Breast epithelium (tissue), 3 donors: ENCODE results near the gene PCGF1.

Source experiments
- POLR2A ChIP-seq: fragments of 450-650 bp; IDR thresholded peaks from one replicate; pipeline ENCODE4 v1.6.1; 2016; ENCODE audit warnings: antibody characterized with exemption, mild to moderate bottlenecking, moderate library complexity
- POLR2AphosphoS5 ChIP-seq, 3 donors: sonication (generic); formaldehyde crosslinking; IDR thresholded peaks; one replicate each; pipeline ENCODE4 v1.6.1; 2017; ENCODE audit warnings: antibody characterized with exemption in 3 of 3
- TF ChIP-seq, protein P1 (sequence below), 3 donors: fragments of 450-650 bp; IDR thresholded peaks; one replicate each; pipeline ENCODE4 v1.5.1; 2016 to 2017; ENCODE audit warnings: antibody characterized with exemption in 3 of 3, mild to moderate bottlenecking in 3 of 3, moderate library complexity in 3 of 3

DNA sequence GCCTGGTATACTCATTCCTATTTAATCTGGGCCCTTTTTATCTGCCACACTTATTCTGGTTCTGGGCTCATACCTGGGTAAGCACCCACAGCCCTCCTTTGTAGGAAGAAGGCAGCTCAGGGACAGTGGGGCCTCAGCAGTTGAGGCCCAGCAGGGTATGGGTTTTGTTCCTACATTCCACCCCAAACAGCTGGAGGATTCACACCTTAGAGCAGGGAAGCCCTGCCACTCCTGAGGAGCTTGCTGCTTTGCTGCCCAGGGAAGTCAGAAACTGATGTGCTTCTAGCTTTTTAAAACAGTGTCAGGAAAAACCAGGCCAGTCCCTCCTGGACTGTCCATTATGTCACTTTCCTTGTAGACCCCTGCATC lies 6.9 kb downstream of the PCGF1 start:
- TF ChIP-seq POLR2AphosphoS5 (IDR thresholded peaks at IDR 0.05) (no peak), POLR2A (no peak)
- TF ChIP-seq, protein P1, sequence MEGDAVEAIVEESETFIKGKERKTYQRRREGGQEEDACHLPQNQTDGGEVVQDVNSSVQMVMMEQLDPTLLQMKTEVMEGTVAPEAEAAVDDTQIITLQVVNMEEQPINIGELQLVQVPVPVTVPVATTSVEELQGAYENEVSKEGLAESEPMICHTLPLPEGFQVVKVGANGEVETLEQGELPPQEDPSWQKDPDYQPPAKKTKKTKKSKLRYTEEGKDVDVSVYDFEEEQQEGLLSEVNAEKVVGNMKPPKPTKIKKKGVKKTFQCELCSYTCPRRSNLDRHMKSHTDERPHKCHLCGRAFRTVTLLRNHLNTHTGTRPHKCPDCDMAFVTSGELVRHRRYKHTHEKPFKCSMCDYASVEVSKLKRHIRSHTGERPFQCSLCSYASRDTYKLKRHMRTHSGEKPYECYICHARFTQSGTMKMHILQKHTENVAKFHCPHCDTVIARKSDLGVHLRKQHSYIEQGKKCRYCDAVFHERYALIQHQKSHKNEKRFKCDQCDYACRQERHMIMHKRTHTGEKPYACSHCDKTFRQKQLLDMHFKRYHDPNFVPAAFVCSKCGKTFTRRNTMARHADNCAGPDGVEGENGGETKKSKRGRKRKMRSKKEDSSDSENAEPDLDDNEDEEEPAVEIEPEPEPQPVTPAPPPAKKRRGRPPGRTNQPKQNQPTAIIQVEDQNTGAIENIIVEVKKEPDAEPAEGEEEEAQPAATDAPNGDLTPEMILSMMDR (IDR thresholded peaks at IDR 0.05): no peak
